HEK293 (cell line): ENCODE data around the gene WNT7A.

Experiments used
- CTCF ChIA-PET: fragments of 350-600 bp; formaldehyde crosslinking; extraction: SDS; loops from one replicate; lab custom pipeline; 2021; ENCODE audit warnings: antibody characterized with exemption; lab: Yijun Ruan, JAX
- POLR2A ChIA-PET: fragments of 300-600 bp; formaldehyde crosslinking; extraction: SDS; loops from one replicate; lab custom pipeline; 2020; ENCODE audit warnings: antibody characterized with exemption, inconsistent platforms; lab: Yijun Ruan, JAX
- H3K27ac ChIP-seq: fragments of 200-500 bp; sonication (Bioruptor generic); 2 replicates; pipeline ENCODE4 v1.5.1; 2014; ENCODE audit warnings: low read depth, low read length, control low read depth, inconsistent platforms; ENCODE audit errors: extremely low read depth
- H3K36me3 ChIP-seq, 2 experiments: fragments of 200-500 bp in 1 of 2; sonication (Bioruptor generic) in 1 of 2; 1 replicate in 1 of 2; 2 replicates in 1 of 2; pipeline ENCODE4 v1.5.1; 2014 to 2017; ENCODE audit warnings: inconsistent platforms in 2 of 2, low read length in 2 of 2; ENCODE audit not compliant: control insufficient read depth in 2 of 2, insufficient read depth in 1 of 2
- H3K4me1 ChIP-seq: fragments of 200-500 bp; sonication (Bioruptor generic); 2 replicates; pipeline ENCODE4 v1.5.1; 2014; ENCODE audit warnings: mild to moderate bottlenecking, low read length, inconsistent platforms; ENCODE audit not compliant: control insufficient read depth, insufficient read depth
- H3K4me3 ChIP-seq: 2 replicates; pipeline ENCODE4 v1.5.1; 2011; ENCODE audit warnings: low read depth, mild to moderate bottlenecking, control low read depth, low read length, moderate library complexity
- H3K9me3 ChIP-seq: fragments of 200-500 bp; sonication (Bioruptor generic); 2 replicates; pipeline ENCODE4 v1.5.1; 2014; ENCODE audit warnings: low read depth, low read length, inconsistent platforms; ENCODE audit not compliant: control insufficient read depth, insufficient read depth
- GLIS1 ChIP-seq: fragments of 450-650 bp; formaldehyde crosslinking; IDR thresholded peaks from 2 replicates; pipeline ENCODE4 v1.5.1; 2016; ENCODE audit warnings: missing biosample characterization, missing genetic modification characterization
- KLF17 ChIP-seq: fragments of 450-650 bp; formaldehyde crosslinking; IDR thresholded peaks from 2 replicates; pipeline ENCODE4 v1.5.1; 2016; ENCODE audit warnings: missing biosample characterization, missing genetic modification characterization
- PBX3 ChIP-seq: sonication (generic); formaldehyde crosslinking; IDR thresholded peaks from 2 replicates; pipeline ENCODE4 v1.8.1; 2022; ENCODE audit warnings: mild to moderate bottlenecking, moderate library complexity, missing genetic modification reagents
- ZBTB11 ChIP-seq: fragments of 450-650 bp; formaldehyde crosslinking; conservative IDR thresholded peaks from 2 replicates; pipeline ENCODE4 v1.5.1; 2016; ENCODE audit warnings: low read depth, missing biosample characterization, missing genetic modification characterization
- ZFP41 ChIP-seq: fragments of 450-650 bp; formaldehyde crosslinking; IDR thresholded peaks from 2 replicates; pipeline ENCODE4 v1.5.1; 2016; ENCODE audit warnings: missing biosample characterization, missing genetic modification characterization, borderline replicate concordance
- ZIC2 ChIP-seq: fragments of 450-650 bp; formaldehyde crosslinking; IDR thresholded peaks from 2 replicates; pipeline ENCODE4 v1.5.1; 2016; ENCODE audit warnings: missing biosample characterization, missing genetic modification characterization
- ZNF2 ChIP-seq: fragments of 450-650 bp; formaldehyde crosslinking; IDR thresholded peaks from 2 replicates; pipeline ENCODE4 v1.5.1; 2016; ENCODE audit warnings: missing biosample characterization, missing genetic modification characterization
- ZNF26 ChIP-seq: fragments of 450-650 bp; formaldehyde crosslinking; IDR thresholded peaks from 2 replicates; pipeline ENCODE4 v1.5.1; 2016; ENCODE audit warnings: missing biosample characterization, missing genetic modification characterization
- ZNF501 ChIP-seq: fragments of 450-650 bp; formaldehyde crosslinking; IDR thresholded peaks from 2 replicates; pipeline ENCODE4 v1.5.1; 2016; ENCODE audit warnings: missing biosample characterization, missing genetic modification characterization
- ZNF585B ChIP-seq: fragments of 450-650 bp; formaldehyde crosslinking; IDR thresholded peaks from 2 replicates; pipeline ENCODE4 v1.5.1; 2016; ENCODE audit warnings: missing biosample characterization, missing genetic modification characterization
- ZNF843 ChIP-seq: fragments of 450-650 bp; formaldehyde crosslinking; IDR thresholded peaks from 2 replicates; pipeline ENCODE4 v1.5.1; 2016; ENCODE audit warnings: missing biosample characterization, missing genetic modification characterization
- ZXDB ChIP-seq: fragments of 450-650 bp; formaldehyde crosslinking; IDR thresholded peaks from 2 replicates; pipeline ENCODE4 v1.5.1; 2016; ENCODE audit warnings: missing biosample characterization, missing genetic modification characterization
- TF ChIP-seq, protein P1 (sequence below): fragments of 450-650 bp; formaldehyde crosslinking; IDR thresholded peaks from 2 replicates; pipeline ENCODE4 v1.5.1; 2016; ENCODE audit warnings: missing biosample characterization, missing genetic modification characterization
- TF ChIP-seq, protein P2 (sequence below): fragments of 450-650 bp; formaldehyde crosslinking; IDR thresholded peaks from 2 replicates; pipeline ENCODE4 v1.5.1; 2016; ENCODE audit warnings: missing biosample characterization, missing genetic modification characterization, low read depth

Gene WNT7A

DNA sequence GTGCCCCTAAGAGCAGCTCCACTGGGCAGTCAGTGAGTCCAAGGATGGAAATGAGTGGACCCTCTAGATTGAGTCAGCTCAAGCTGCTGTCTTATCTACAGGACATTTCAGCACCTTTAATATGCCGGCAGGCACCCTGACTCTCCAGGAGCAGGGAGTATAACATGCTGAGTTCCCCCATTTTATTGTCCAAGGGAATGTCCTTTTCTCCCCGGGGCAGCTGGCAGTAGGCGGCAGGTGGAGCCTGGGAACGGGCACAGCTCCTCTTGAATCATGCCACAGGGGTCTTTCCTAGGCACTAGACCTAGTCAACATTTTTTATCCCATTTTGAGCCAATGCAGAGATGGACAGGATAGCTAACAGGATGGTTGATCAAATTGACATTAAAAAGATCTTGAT is 14.8 kb downstream of the WNT7A start:
- no peak overlapping the region for H3K27ac ChIP-seq
- ChIA-PET POLR2A (no interaction called here), CTCF (interaction anchor here (0.7 to 2.3 kb wide), 4 partner anchors 13 to 208 kb away, joined by 3 to 11 read pairs (median 6); partner anchors contain the start of gene WNT7A)
- no peaks in the 10 kb centered on the region for H3K9me3 ChIP-seq
- no peaks in the 10 kb centered on the region for H3K36me3 ChIP-seq
- TF ChIP-seq ZNF2 (tag by site-specific recombination) (no peak), ZNF585B (tag by site-specific recombination) (no peak), PBX3 (no peak), ZBTB11 (no peak), ZIC2 (tag by site-specific recombination) (peak; percentile 65), ZNF26 (tag by site-specific recombination) (no peak), ZNF843 (tag by site-specific recombination) (no peak)
- H3K4me3 ChIP-seq, result no peak overlapping the region
- no peaks in the 10 kb centered on the region for H3K4me1 ChIP-seq

GRCh38 chr3:13863965-13864595 is 15.8 kb downstream of the WNT7A start:
- Histone ChIP-seq H3K36me3 (no peaks in the 10 kb centered on the region), H3K4me1 (no peaks in the 10 kb centered on the region), H3K4me3 (no peak overlapping the region), H3K27ac (no peak overlapping the region), H3K9me3 (no peaks in the 10 kb centered on the region)
- ChIA-PET POLR2A (no interaction called here), CTCF (interaction anchor here (0.7 to 2.0 kb wide), 4 partner anchors 17 to 206 kb away, joined by 3 to 7 read pairs (median 4); no protein-coding TSS in a partner anchor)
- TF ChIP-seq ZNF501 (no peak), GLIS1 (0 out of 2 replicates have a peak, but pooled peaks have one; percentile 7), KLF17 (0 out of 2 replicates have a peak, but pooled peaks have one; percentile 56)
- TF ChIP-seq, all 188 proteins: peak for 2

DNA sequence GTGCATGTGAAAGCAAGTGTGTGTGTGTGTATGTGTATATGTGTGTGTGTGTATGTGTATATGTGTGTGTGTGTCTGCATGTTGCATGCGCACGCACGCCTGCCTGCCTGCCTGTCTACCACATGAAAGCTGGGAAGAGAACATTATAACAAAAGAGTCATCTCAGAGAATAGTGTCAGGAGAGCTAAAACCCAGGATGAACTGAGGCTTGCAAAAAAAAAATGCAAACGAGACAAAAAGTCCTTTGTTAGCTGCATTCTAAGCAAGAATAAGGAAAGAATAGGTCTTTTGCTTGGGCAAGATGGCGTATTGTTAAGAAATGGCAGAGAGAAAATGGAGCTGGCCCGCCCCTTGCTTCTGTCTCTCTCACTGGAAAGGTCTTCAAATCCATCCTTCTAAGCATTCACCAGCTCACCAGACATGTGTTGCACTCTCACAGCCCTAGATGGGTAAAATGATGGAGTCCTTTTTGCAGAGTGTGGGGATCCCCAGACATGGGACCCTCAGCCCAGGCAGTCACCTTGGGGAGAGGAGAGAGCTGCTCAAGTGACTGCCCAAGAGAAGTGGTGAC is 16.4 kb downstream of the WNT7A start:
- ChIA-PET POLR2A (no interaction called here), CTCF (interaction anchor here (0.7 to 2.0 kb wide), 4 partner anchors 8 to 206 kb away, joined by 3 to 7 read pairs (median 3); no protein-coding TSS in a partner anchor)
- TF ChIP-seq, protein P1, sequence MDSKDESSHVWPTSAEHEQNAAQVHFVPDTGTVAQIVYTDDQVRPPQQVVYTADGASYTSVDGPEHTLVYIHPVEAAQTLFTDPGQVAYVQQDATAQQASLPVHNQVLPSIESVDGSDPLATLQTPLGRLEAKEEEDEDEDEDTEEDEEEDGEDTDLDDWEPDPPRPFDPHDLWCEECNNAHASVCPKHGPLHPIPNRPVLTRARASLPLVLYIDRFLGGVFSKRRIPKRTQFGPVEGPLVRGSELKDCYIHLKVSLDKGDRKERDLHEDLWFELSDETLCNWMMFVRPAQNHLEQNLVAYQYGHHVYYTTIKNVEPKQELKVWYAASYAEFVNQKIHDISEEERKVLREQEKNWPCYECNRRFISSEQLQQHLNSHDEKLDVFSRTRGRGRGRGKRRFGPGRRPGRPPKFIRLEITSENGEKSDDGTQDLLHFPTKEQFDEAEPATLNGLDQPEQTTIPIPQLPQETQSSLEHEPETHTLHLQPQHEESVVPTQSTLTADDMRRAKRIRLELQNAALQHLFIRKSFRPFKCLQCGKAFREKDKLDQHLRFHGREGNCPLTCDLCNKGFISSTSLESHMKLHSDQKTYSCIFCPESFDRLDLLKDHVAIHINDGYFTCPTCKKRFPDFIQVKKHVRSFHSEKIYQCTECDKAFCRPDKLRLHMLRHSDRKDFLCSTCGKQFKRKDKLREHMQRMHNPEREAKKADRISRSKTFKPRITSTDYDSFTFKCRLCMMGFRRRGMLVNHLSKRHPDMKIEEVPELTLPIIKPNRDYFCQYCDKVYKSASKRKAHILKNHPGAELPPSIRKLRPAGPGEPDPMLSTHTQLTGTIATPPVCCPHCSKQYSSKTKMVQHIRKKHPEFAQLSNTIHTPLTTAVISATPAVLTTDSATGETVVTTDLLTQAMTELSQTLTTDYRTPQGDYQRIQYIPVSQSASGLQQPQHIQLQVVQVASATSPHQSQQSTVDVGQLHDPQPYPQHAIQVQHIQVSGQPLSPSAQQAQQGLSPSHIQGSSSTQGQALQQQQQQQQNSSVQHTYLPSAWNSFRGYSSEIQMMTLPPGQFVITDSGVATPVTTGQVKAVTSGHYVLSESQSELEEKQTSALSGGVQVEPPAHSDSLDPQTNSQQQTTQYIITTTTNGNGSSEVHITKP, result no peak
- TF ChIP-seq ZFP41 (tag by site-specific recombination), result no peak
- TF ChIP-seq ZXDB (tag by site-specific recombination), result no peak
- TF ChIP-seq, protein P2, sequence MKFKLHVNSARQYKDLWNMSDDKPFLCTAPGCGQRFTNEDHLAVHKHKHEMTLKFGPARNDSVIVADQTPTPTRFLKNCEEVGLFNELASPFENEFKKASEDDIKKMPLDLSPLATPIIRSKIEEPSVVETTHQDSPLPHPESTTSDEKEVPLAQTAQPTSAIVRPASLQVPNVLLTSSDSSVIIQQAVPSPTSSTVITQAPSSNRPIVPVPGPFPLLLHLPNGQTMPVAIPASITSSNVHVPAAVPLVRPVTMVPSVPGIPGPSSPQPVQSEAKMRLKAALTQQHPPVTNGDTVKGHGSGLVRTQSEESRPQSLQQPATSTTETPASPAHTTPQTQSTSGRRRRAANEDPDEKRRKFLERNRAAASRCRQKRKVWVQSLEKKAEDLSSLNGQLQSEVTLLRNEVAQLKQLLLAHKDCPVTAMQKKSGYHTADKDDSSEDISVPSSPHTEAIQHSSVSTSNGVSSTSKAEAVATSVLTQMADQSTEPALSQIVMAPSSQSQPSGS, result no peak
- H3K4me3 ChIP-seq, result no peak overlapping the region
- no peaks in the 10 kb centered on the region for H3K9me3 ChIP-seq
- H3K36me3 ChIP-seq, result no peaks in the 10 kb centered on the region
- no peaks in the 10 kb centered on the region for H3K4me1 ChIP-seq
- no peak overlapping the region for H3K27ac ChIP-seq
